Neural cell (in vitro differentiated cells): ENCODE measurements around the gene TRAF3. TPM values are rescaled to one million over a fixed set of nuclear protein-coding genes. Genes with fewer than 3 reads are reported as not detected.

ENCODE experiments used
- H2AFZ ChIP-seq: fragments of 200-600, 300-800 bp; sonication (generic), shearing (Covaris generic); 2 replicates; pipeline ENCODE4 v1.6.0; 2014; ENCODE audit warnings: low read depth, mild to moderate bottlenecking, antibody characterized with exemption, low read length, moderate library complexity
- H3F3A ChIP-seq: fragments of 200-600 bp; shearing (Covaris generic); 2 replicates; pipeline ENCODE4 v1.6.1; 2016; ENCODE audit warnings: mild to moderate bottlenecking, moderate library complexity, mixed read lengths, antibody characterized with exemption, low read length; ENCODE audit not compliant: insufficient read depth, poor library complexity, severe bottlenecking
- H3K27ac ChIP-seq: fragments of 200-600, 300-800 bp; sonication (generic), shearing (Covaris generic); 2 replicates; pipeline ENCODE4 v1.5.1; 2014; ENCODE audit warnings: mild to moderate bottlenecking, low read length, moderate library complexity
- H3K27me3 ChIP-seq: fragments of 300-800, 200-600 bp; sonication (generic), shearing (Covaris generic); 2 replicates; pipeline ENCODE4 v1.6.0; 2014; ENCODE audit warnings: mild to moderate bottlenecking, low read depth, low read length, moderate library complexity; ENCODE audit not compliant: insufficient read depth
- H3K36me3 ChIP-seq: fragments of 300-800, 200-600 bp; sonication (generic), shearing (Covaris generic); 2 replicates; pipeline ENCODE4 v1.5.1; 2014; ENCODE audit warnings: mild to moderate bottlenecking, antibody characterized with exemption, low read length, moderate library complexity; ENCODE audit not compliant: insufficient read depth
- H3K4me2 ChIP-seq: fragments of 300-800, 200-600 bp; sonication (generic), shearing (Covaris generic); 2 replicates; pipeline ENCODE4 v1.6.0; 2014; ENCODE audit warnings: mild to moderate bottlenecking, low read length
- H3K4me3 ChIP-seq: fragments of 300-800, 200-600 bp; sonication (generic), shearing (Covaris generic); 2 replicates; pipeline ENCODE4 v1.5.1; 2014; ENCODE audit warnings: mild to moderate bottlenecking, low read length, moderate library complexity
- H3K79me2 ChIP-seq: fragments of 200-600 bp; shearing (Covaris generic); replicated peaks from 2 replicates; pipeline ENCODE4 v1.6.0; 2014; ENCODE audit warnings: mild to moderate bottlenecking, low read length, moderate library complexity; ENCODE audit not compliant: insufficient read depth
- H3K9ac ChIP-seq: fragments of 300-800, 200-600 bp; sonication (generic), shearing (Covaris generic); 2 replicates; pipeline ENCODE4 v1.6.1; 2016; ENCODE audit warnings: mild to moderate bottlenecking, low read length, mixed read lengths
- H3K9me2 ChIP-seq: fragments of 200-600 bp; shearing (Covaris generic); 2 replicates; pipeline ENCODE4 v1.6.1; 2016; ENCODE audit warnings: mild to moderate bottlenecking, low read length, mixed read lengths; ENCODE audit not compliant: insufficient read depth
- H3K9me3 ChIP-seq: fragments of 200-600, 300-800 bp; sonication (generic), shearing (Covaris generic); 2 replicates; pipeline ENCODE4 v1.6.1; 2016; ENCODE audit warnings: mild to moderate bottlenecking, mixed run types, low read length, moderate library complexity, mixed read lengths
- H4K20me1 ChIP-seq: fragments of 200-600 bp; shearing (Covaris generic); 2 replicates; pipeline ENCODE4 v1.6.1; 2016; ENCODE audit warnings: mild to moderate bottlenecking, mixed run types; ENCODE audit not compliant: insufficient read depth
- CTCF ChIP-seq: fragments of 450-650 bp; IDR thresholded peaks from 2 replicates; pipeline ENCODE4 v1.5.1; 2014; ENCODE audit warnings: antibody characterized with exemption, mild to moderate bottlenecking, moderate library complexity; ENCODE audit not compliant: poor library complexity, severe bottlenecking
- EP300 ChIP-seq: fragments of 450-650 bp; conservative IDR thresholded peaks from 2 replicates; pipeline ENCODE4 v1.6.1; 2014; ENCODE audit warnings: antibody characterized with exemption, mild to moderate bottlenecking, moderate library complexity; ENCODE audit not compliant: poor library complexity, severe bottlenecking
- EZH2 ChIP-seq: fragments of 200-600, 300-800 bp; shearing (Covaris generic), sonication (generic); IDR thresholded peaks from 2 replicates; pipeline ENCODE4 v1.6.1; 2014; ENCODE audit warnings: antibody characterized with exemption, low read length, borderline replicate concordance, mild to moderate bottlenecking; ENCODE audit not compliant: insufficient read depth, poor library complexity, severe bottlenecking
- MXI1 ChIP-seq: fragments of 450-650 bp; conservative IDR thresholded peaks from 2 replicates; pipeline ENCODE4 v1.6.1; 2014; ENCODE audit warnings: antibody characterized with exemption, mild to moderate bottlenecking; ENCODE audit not compliant: poor library complexity, severe bottlenecking
- POLR2AphosphoS5 ChIP-seq: IDR thresholded peaks from 2 replicates; pipeline ENCODE4 v1.6.1; 2012
- RAD21 ChIP-seq: fragments of 450-650 bp; conservative IDR thresholded peaks from 2 replicates; pipeline ENCODE4 v1.6.1; 2014; ENCODE audit warnings: antibody characterized with exemption, mild to moderate bottlenecking, moderate library complexity
- REST ChIP-seq: IDR thresholded peaks from 2 replicates; pipeline ENCODE4 v1.6.1; 2012; ENCODE audit warnings: borderline replicate concordance
- SMC3 ChIP-seq: fragments of 450-650 bp; conservative IDR thresholded peaks from 2 replicates; pipeline ENCODE4 v1.6.1; 2014; ENCODE audit warnings: antibody characterized with exemption, mild to moderate bottlenecking, moderate library complexity; ENCODE audit not compliant: poor library complexity
- TAF1 ChIP-seq: IDR thresholded peaks from 2 replicates; pipeline ENCODE4 v1.6.1; 2012; ENCODE audit warnings: low read depth
- polyA plus RNA-seq: library from polyadenylated mRNA; depleted of rRNA; stranded (reverse); fragments of >200 nt; gene quantifications from 2 replicates; pipeline ENCODE4 v1.2.3, GENCODE V29; 2014

The TRAF3 gene
- polyA plus RNA-seq, 1 donor from 2014 or later = 13.3 TPM

GRCh38 chr14:102731101-102731870, 46.0 kb upstream of the TRAF3 start:
- Histone ChIP-seq H2AFZ (no peak overlapping the region), H3K9me2 (no peaks in the 10 kb centered on the region), H3K9me3 (no peaks in the 10 kb centered on the region), H3K9ac (no peak overlapping the region), H3K4me2 (no peak overlapping the region), H3F3A (no peaks in the 10 kb centered on the region), H3K27ac (no peak overlapping the region), H3K79me2 (no peaks in the 10 kb centered on the region), H4K20me1 (no peaks in the 10 kb centered on the region), H3K4me3 (no peak overlapping the region), H3K36me3 (no peaks in the 10 kb centered on the region), H3K27me3 (no peaks in the 10 kb centered on the region)
- no peak for TF ChIP-seq EP300
- TF ChIP-seq SMC3 = no peak
- no peak for TF ChIP-seq RAD21
- TF ChIP-seq REST = no peak
- no peak for TF ChIP-seq EZH2
- TF ChIP-seq CTCF = no peak
- TF ChIP-seq MXI1 = no peak
- no peak for TF ChIP-seq POLR2AphosphoS5
- no peak for TF ChIP-seq TAF1

- Histone ChIP-seq H3K9me3 (no peaks in the 10 kb centered on the region), H4K20me1 (no peaks in the 10 kb centered on the region), H3K4me2 (no peak overlapping the region), H3K4me3 (no peak overlapping the region), H3F3A (no peaks in the 10 kb centered on the region), H3K79me2 (no peaks in the 10 kb centered on the region), H3K36me3 (no peaks in the 10 kb centered on the region), H3K27ac (no peak overlapping the region), H2AFZ (no peak overlapping the region), H3K27me3 (no peaks in the 10 kb centered on the region), H3K9ac (no peak overlapping the region), H3K9me2 (no peaks in the 10 kb centered on the region)
- TF ChIP-seq EP300 (no peak), REST (no peak), RAD21 (no peak), MXI1 (no peak), CTCF (no peak), SMC3 (no peak), EZH2 (no peak)
Observed at GRCh38 chr14:102731871-102732800, 45.1 kb upstream of the TRAF3 start.
